Stimulated activated naive CD8-positive, alpha-beta T cell treated with anti-CD3 and anti-CD28 coated beads, Interleukin-15, Interleukin-2, amounts not matched to agents 100 ng/mL and 50 ng/mL, for 24 hours (primary cell): ENCODE measurements around the gene PCDHA12.
"Not testable (repeated sequence)": the region's sequence is repeated elsewhere in the genome, so short reads cannot be mapped to it uniquely, and the experiment has no call there.

Experiments used
- H3K27ac Mint-ChIP-seq: one replicate; pipeline ENCODE4 v1.8.0; 2021; ENCODE audit warnings: mild to moderate bottlenecking, mixed read lengths
- H3K27me3 Mint-ChIP-seq: one replicate; pipeline ENCODE4 v1.8.0; 2021; ENCODE audit warnings: mixed read lengths
- H3K36me3 Mint-ChIP-seq: one replicate; pipeline ENCODE4 v1.8.0; 2021; ENCODE audit warnings: low read depth, mixed read lengths
- H3K4me1 Mint-ChIP-seq: one replicate; pipeline ENCODE4 v1.8.0; 2021; ENCODE audit warnings: low read depth, mixed read lengths
- H3K4me3 Mint-ChIP-seq: one replicate; pipeline ENCODE4 v1.8.0; 2021; ENCODE audit warnings: mild to moderate bottlenecking, mixed read lengths
- H3K9me3 Mint-ChIP-seq: one replicate; pipeline ENCODE4 v1.8.0; 2021; ENCODE audit warnings: mixed read lengths

The PCDHA12 gene

DNA sequence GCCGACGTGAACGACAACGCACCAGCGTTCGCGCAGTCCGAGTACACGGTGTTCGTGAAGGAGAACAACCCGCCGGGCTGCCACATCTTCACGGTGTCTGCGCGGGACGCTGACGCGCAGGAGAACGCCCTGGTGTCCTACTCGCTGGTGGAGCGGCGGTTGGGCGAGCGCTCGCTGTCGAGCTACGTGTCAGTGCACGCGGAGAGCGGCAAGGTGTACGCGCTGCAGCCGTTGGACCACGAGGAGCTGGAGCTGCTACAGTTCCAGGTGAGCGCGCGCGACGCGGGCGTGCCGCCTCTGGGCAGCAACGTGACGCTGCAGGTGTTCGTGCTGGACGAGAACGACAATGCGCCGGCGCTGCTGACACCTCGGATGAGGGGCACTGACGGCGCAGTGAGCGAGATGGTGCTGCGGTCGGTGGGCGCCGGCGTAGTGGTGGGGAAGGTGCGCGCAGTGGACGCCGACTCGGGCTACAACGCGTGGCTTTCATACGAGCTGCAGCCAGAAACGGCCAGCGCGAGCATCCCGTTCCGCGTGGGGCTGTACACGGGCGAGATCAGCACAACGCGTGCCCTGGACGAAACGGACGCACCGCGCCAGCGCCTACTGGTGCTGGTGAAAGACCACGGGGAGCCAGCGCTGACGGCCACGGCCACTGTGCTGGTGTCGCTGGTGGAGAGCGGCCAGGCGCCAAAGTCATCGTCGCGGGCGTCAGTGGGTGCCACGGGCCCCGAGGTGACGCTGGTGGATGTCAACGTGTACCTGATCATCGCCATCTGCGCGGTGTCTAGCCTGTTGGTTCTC lies 25.1 kb upstream of the PCDHA12 start:
- not testable (repeated sequence) for H3K36me3 Mint-ChIP-seq, H3K4me3 Mint-ChIP-seq, H3K4me1 Mint-ChIP-seq, H3K27ac Mint-ChIP-seq, H3K9me3 Mint-ChIP-seq
- H3K27me3 Mint-ChIP-seq, result peaks cover 12% of the 10 kb centered on the region

- no peaks in the 10 kb centered on the region for H3K4me1 Mint-ChIP-seq
- H3K27me3 Mint-ChIP-seq, result peaks cover 12% of the 10 kb centered on the region
- no peak within 1 kb of the TSS for H3K4me3 Mint-ChIP-seq
- no peak within 1 kb of the TSS for H3K27ac Mint-ChIP-seq
- H3K36me3 Mint-ChIP-seq, result peaks cover 6% of the 10 kb centered on the region
- H3K9me3 Mint-ChIP-seq, result peaks cover 3% of the 10 kb centered on the region
Observed at GRCh38 chr5:140855772-140856674, 19.1 kb upstream of the PCDHA12 start, which contains the start of gene PCDHA10. PCDHA10 (plus strand) TSS chr5:140855897; CDS start chr5:140856049, 152 bp downstream.

GRCh38 chr5:140857177-140857986 lies 17.7 kb upstream of the PCDHA12 start:
- Mint-ChIP-seq H3K36me3 (peaks cover 6% of the 10 kb centered on the region), H3K27me3 (peaks cover 12% of the 10 kb centered on the region), H3K4me3 (no peak overlapping the region), H3K27ac (no peak overlapping the region), H3K9me3 (peaks cover 3% of the 10 kb centered on the region), H3K4me1 (no peaks in the 10 kb centered on the region)

DNA sequence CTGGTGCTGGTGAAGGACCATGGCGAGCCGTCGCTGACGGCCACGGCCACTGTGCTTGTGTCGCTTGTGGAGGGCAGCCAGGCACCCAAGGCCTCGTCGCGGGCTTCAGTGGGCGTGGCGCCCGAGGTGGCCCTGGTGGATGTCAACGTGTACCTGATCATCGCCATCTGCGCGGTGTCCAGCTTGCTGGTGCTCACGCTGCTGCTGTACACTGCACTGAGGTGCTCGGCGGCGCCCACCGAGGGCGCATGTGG lies 17.2 kb upstream of the PCDHA12 start:
- Mint-ChIP-seq H3K9me3 (peaks cover 3% of the 10 kb centered on the region), H3K36me3 (peaks cover 6% of the 10 kb centered on the region), H3K27me3 (peaks cover 12% of the 10 kb centered on the region), H3K27ac (no peak overlapping the region), H3K4me1 (no peaks in the 10 kb centered on the region), H3K4me3 (no peak overlapping the region)

DNA sequence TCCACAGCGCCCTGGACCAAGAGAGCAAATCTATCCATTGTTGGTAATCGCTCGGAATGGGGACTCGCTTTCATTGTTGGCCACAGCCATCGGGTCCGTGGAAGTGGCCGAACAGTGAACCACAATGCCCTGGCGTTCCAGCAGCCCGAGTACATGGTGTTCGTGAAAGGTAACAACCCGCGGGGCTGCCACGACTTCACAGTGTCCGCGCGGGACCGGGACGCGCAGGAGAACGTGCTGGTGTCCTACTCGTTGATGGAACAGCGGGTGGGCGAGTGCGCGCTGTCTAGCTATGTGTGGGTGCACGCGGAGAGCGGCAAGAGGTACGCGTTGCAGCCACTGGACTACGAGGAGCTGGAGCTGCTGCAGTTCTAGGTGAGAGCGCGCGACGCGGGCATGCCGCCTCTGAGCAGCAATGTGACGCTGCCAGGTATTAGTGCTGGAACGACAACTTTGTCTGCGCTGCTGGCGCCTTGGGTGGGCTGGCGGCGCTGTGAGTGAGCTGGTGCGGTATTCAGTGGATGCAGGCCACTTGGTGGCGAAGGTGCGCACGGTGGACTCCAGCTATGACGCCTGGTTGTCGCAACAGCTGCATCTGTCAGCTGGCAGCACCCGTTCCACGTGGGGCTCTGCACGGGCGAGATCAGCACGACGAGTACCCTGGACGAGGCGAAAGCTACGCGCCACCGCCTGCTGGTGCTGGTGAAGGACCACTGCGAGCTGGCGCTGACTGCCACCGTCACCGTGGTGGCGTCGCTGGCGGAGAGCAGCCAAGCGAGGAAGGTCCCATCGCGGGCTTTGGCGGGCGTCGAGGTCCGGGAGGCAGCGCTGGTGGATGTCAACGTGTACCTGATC lies 12.4 kb upstream of the PCDHA12 start:
- Mint-ChIP-seq H3K9me3 (peaks cover 8% of the 10 kb centered on the region), H3K4me3 (no peak overlapping the region), H3K36me3 (no peaks in the 10 kb centered on the region), H3K27me3 (peaks cover 10% of the 10 kb centered on the region), H3K4me1 (no peaks in the 10 kb centered on the region), H3K27ac (no peak overlapping the region)

- no peak within 1 kb of the TSS for H3K27ac Mint-ChIP-seq
- H3K9me3 Mint-ChIP-seq, result peaks cover 14% of the 10 kb centered on the region
- H3K4me1 Mint-ChIP-seq, result no peaks in the 10 kb centered on the region
- H3K36me3 Mint-ChIP-seq, result peaks cover 10% of the 10 kb centered on the region
- H3K27me3 Mint-ChIP-seq, result peaks cover 27% of the 10 kb centered on the region
- H3K4me3 Mint-ChIP-seq, result no peak within 1 kb of the TSS
Observed at GRCh38 chr5:140868721-140869554, 6.2 kb upstream of the PCDHA12 start, which contains the start of gene PCDHA11. PCDHA11 (plus strand) TSS chr5:140868957; CDS start chr5:140869104, 147 bp downstream.

- Mint-ChIP-seq H3K27ac (no peak overlapping the region), H3K36me3 (peaks cover 10% of the 10 kb centered on the region), H3K4me3 (no peak overlapping the region), H3K27me3 (peaks cover 30% of the 10 kb centered on the region), H3K9me3 (peaks cover 16% of the 10 kb centered on the region), H3K4me1 (no peaks in the 10 kb centered on the region)
Observed at GRCh38 chr5:140869555-140869886, 5.6 kb upstream of the PCDHA12 start.

DNA sequence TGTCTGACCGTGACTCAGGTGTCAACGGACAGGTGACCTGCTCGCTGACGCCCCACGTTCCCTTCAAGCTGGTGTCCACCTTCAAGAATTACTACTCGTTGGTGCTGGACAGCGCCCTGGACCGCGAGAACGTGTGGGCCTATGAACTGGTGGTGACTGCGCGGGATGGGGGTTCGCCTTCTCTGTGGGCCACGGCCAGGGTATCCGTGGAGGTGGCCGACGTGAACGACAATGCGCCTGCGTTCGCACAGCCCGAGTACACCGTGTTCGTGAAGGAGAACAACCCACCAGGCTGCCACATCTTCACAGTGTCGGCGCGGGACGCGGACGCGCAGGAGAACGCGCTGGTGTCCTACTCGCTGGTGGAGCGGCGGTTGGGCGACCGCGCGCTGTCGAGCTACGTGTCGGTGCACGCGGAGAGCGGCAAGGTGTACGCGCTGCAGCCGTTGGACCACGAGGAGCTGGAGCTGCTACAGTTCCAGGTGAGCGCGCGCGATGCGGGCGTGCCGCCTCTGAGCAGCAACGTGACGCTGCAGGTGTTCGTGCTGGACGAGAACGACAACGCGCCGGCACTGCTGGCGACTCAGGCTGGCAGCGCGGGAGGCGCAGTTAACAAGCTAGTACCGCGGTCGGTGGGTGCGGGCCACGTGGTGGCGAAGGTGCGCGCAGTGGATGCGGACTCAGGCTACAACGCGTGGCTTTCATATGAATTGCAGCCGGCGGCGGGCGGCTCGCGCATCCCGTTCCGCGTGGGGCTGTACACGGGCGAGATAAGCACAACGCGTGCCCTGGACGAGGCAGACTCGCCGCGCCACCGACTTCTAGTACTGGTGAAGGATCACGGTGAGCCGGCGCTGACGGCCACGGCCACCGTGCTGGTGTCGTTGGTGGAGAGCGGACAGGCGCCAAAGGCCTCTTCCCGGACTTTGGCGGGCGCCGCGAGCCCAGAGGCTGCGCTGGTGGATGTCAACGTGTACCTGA lies 4.6 kb upstream of the PCDHA12 start:
- H3K4me3 Mint-ChIP-seq, result no peak overlapping the region
- peaks cover 35% of the 10 kb centered on the region for H3K27me3 Mint-ChIP-seq
- peaks cover 14% of the 10 kb centered on the region for H3K9me3 Mint-ChIP-seq
- no peaks in the 10 kb centered on the region for H3K4me1 Mint-ChIP-seq
- H3K36me3 Mint-ChIP-seq, result peaks cover 16% of the 10 kb centered on the region
- H3K27ac Mint-ChIP-seq, result no peak overlapping the region

GRCh38 chr5:140876541-140877261 lies 1.6 kb downstream of the PCDHA12 start:
- H3K27me3 Mint-ChIP-seq, result peaks cover 61% of the 10 kb centered on the region
- H3K27ac Mint-ChIP-seq, H3K4me1 Mint-ChIP-seq, H3K4me3 Mint-ChIP-seq: not testable (repeated sequence)
- H3K9me3 Mint-ChIP-seq, result peaks cover 32% of the 10 kb centered on the region
- peaks cover 25% of the 10 kb centered on the region for H3K36me3 Mint-ChIP-seq

- H3K27me3 Mint-ChIP-seq, result peaks cover 62% of the 10 kb centered on the region
- no peak overlapping the region for H3K27ac Mint-ChIP-seq
- no peak overlapping the region for H3K4me3 Mint-ChIP-seq
- peaks cover 27% of the 10 kb centered on the region for H3K36me3 Mint-ChIP-seq
- no peaks in the 10 kb centered on the region for H3K4me1 Mint-ChIP-seq
- H3K9me3 Mint-ChIP-seq, result peaks cover 36% of the 10 kb centered on the region
Observed at GRCh38 chr5:140877262-140877581, 2.1 kb downstream of the PCDHA12 start.

- Mint-ChIP-seq H3K27ac (no peak within 1 kb of the TSS), H3K36me3 (peaks cover 20% of the 10 kb centered on the region), H3K4me1 (no peaks in the 10 kb centered on the region), H3K4me3 (no peak within 1 kb of the TSS), H3K27me3 (peaks cover 49% of the 10 kb centered on the region), H3K9me3 (peaks cover 37% of the 10 kb centered on the region)
Observed at GRCh38 chr5:140881889-140882590, 6.9 kb downstream of the PCDHA12 start, which contains the start of gene PCDHA13. PCDHA13 (plus strand) TSS chr5:140882124; CDS start chr5:140882269, 145 bp downstream.

GRCh38 chr5:140882591-140882899 lies 7.4 kb downstream of the PCDHA12 start:
- H3K4me1 Mint-ChIP-seq, result no peaks in the 10 kb centered on the region
- H3K36me3 Mint-ChIP-seq, result peaks cover 20% of the 10 kb centered on the region
- peaks cover 49% of the 10 kb centered on the region for H3K27me3 Mint-ChIP-seq
- H3K4me3 Mint-ChIP-seq, result no peak overlapping the region
- no peak overlapping the region for H3K27ac Mint-ChIP-seq
- H3K9me3 Mint-ChIP-seq, result peaks cover 41% of the 10 kb centered on the region
